ENCODE results near the gene RNASEH2A.

Gene RNASEH2A

DNA sequence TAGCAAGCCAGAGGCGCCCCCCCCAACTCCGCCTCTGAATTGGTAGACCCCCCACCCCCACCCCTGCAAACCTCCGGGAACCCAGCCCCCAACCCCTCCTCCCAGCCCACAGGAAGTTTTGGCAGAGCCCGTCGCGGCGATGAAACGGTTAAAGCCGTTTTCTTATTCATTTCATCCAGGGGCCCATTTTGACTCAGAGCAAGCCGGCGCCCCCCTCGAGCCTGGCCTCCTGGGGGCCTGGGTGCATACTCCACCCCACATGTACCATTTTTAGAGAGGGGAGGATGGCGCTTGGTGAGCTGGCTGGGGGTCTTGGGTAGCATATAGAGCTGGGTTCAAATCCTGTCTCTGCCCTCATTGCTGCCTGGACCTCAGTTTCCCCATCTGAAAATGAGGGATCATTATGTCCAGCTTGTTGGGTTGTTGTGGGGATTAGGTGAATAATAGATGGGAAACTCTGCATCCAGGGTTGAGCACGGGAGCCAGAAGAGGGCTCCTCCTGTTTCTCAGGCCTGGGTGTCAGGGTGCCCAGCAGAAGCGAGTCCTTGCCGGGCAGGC, 23.0 kb upstream of the RNASEH2A start:
- DNase-seq (ENCODE audit: low read depth), result no peak

DNA sequence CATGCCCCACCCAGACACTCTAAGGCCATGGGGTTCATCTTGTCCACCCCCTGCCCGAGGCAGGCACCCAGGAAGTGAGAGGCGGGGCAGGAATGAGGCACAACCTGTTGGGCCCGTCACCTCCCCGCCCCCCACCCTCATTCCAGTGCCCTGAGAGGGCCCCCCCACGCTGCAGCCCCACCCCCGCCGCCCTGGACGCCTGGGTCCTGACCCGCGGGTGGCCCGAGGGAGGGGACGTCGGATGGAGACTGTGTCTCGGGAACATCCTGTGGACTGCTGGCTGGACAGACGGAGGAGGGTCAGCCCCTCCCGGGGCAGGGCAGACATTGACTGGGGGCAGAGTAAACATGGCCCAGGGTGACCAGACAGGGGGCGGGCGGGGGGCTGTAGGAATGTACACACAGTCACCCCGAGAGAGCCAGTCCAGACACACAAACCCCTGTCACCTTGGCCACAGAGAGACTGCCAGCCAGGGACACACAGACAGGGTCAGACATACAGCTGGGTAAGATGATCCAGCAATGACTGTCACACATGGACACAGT, 22.5 kb upstream of the RNASEH2A start:
- no peak for DNase-seq (ENCODE audit: low read depth)

DNA sequence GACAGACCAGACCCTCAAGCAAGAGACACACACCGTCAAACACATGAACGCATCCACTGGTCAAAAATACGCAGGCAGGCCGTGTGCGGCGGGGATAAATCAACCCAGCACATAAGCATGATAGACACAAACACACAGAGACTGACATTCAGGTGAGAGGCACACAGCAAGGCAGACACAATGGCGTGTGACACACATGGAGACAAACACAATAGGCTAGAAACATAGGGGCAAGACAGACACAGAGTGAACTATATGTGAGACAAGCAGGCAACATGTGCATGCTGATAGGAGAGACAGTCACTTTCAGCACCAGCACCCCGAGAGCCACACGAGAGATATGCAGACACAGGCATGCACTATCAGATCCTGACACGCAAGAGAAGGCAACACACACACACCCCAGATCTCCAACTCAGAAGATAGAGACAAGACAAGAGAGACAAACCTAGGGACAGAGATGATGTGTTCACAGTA, 22.0 kb upstream of the RNASEH2A start:
- DNase-seq (ENCODE audit: low read depth), result no peak

DNA sequence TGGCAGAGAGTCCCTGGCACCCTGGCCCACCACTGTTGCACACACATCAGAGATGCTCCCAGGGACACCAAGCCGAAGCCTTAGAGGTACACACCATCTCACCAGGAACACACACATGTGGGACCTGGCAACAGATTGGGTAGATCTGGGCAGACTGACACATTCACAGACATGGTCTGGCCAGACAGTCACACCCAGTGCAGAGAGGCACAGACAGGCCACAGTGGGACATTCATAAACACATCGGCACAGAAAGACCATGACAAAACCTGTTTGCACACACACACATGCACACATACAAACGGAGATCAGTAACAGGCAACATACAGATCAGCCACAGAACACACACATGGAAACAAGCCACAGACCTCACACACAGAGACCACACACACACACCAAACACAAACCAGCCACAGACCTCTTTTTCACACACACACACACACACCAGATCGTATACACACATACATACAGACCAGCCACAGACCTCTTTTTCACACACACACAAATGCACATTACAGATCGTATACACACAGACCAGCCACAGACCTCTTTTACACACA, 21.4 kb upstream of the RNASEH2A start:
- DNase-seq (ENCODE audit: low read depth), result no peak

GRCh38 chr19:12785431-12786031, 20.9 kb upstream of the RNASEH2A start:
- DNase-seq (ENCODE audit: low read depth), result no peak

GRCh38 chr19:12786141-12786870, 20.1 kb upstream of the RNASEH2A start:
- no peak for DNase-seq (ENCODE audit: low read depth)

GRCh38 chr19:12786952-12787351, 19.4 kb upstream of the RNASEH2A start:
- no peak for DNase-seq (ENCODE audit: low read depth)

- no peak for DNase-seq (ENCODE audit: low read depth)
These were observed 18.9 kb upstream of the RNASEH2A start for GRCh38 chr19:12787458-12787857.

DNA sequence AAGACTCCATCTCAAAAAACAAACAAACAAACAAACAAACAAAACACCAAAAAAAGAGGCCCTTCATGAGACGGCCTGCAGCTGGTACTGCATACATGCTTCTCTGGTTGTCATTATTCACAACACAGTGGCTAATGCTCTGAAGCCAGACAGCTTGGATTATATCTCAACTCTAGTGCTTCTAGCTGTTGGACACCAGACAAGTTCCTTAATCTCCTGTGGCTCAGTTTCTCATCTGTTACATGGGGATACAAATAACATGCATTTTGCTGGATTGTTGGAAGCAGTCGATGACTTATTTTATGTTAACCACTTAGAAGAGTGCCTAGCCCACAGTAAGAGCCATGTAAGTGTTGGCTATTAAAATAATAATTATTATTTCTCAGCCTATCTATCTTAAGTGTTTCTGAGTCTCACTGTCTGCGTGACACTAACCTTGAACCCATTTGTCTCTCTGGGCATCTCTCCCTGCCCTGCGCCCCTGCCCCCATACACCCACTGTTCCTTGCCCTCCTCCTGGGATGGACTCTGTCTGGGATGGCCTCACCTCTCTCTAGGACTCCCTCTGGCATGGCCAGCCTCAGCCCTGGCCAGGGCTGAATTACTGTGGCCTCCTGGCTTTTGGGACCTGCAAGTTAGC, 18.2 kb upstream of the RNASEH2A start:
- no peak for DNase-seq (ENCODE audit: low read depth)

- peak; percentile 78 for DNase-seq (ENCODE audit: low read depth)
These were observed 17.7 kb upstream of the RNASEH2A start for GRCh38 chr19:12788682-12789097.

DNA sequence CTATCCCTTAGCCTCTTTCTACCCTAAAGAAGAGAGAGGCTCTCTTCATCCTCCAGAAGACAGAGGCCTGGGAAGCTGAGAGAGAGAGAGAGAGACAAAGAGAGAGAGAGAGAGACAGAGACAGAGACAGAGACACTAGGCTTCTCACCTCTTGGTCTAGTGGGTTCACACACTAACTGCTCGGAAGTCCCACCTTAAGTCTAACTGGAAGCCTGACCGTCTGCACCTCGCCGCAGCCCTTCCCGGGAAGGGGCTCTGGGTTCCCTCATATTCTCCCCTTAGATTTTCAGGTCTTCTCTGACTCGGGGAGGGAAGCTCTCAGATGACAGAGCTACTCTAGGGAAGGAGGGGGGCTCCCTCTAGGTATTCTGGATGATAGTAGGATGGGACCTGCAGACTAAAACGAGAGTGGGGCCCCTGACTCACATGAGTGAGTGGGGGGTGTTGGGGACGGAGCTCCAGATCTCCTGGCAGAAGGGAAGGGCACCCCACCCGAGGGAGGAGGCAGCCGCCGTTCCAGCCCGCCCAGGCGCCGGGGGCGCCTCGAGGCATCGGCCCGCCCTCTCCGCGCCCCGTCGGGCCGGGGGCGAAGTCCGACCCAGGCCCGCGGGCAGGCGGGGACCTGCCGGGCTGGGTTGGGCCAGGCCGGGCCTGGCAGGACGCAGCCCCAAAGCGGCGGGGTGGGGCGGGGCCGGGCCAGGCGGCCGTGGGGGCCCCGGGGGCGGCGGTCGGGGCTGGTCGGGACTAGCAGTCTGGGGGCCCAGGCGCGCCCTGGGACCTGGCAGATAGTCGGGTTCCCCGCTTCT, 17.1 kb upstream of the RNASEH2A start:
- DNase-seq (ENCODE audit: low read depth), result peak; percentile 36

DNA sequence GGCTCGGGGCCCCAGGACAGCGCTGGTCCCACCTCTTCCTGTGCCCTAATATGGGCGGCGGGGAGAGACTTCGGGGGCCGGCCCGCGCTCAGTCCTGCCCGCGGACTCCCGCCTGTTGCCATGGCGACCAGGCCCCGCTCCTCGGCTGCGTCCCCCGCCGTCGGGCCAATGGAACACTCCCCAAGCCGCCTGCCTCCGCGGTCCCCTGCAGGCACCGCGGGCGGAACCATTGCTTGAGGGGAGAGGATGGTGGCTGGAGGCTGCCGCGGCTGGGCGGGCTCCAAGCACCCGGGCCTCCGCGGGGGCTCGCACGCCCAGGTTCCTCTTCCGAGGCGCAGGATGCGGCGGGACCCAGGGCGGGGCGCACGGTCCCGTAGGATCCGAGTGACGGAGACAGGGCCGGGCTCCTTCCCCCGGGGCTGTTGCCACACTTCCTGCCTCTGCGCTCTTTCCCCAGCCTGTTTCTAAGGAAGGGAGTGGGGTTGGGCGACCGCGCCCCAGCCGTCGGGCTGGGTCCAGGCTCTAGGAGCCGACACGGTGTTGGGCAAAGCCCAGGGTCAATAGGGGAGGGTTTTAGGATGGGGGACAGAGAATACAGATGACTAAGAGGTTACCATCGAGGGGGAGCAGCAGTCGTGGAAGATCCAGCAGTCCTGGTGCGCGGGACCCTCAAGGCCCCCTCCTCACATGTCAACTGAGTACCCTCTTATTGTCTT, 16.3 kb upstream of the RNASEH2A start:
- peak; percentile 97 for DNase-seq (ENCODE audit: low read depth)

DNA sequence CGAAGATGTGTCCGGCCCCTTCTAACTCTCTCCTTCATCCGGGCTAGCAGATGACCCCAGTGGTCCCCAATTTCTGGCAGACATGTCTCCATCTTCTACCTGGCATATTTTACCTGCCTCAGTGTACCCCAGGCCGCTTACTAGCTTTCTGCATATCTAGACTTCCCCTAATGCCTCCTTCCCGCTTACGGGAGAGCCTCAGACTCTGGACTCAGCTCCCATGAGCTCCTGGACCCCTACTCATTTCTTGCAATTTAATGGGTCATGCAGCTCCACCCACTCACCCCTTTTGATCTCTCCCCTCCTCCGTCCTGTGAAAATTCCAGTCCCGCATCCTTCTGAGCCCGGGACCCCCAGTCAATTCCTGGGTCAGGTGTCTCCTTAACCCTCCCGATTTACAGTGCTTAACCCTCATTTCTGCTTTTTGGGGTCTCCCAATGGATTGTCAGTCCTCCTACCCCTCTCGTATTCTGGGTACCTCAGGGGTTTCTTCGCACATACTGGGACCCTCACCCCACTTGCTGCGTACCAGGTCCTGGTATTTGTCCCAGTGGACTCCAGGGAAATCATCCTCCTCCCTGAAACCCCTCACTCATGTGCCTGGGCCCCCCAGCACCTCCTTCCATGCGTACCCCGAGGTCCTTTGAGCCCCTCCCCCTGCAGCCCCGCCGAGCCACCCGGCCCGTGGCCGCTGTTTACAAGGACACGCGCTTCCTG, 15.6 kb upstream of the RNASEH2A start:
- no peak for DNase-seq (ENCODE audit: low read depth)

DNA sequence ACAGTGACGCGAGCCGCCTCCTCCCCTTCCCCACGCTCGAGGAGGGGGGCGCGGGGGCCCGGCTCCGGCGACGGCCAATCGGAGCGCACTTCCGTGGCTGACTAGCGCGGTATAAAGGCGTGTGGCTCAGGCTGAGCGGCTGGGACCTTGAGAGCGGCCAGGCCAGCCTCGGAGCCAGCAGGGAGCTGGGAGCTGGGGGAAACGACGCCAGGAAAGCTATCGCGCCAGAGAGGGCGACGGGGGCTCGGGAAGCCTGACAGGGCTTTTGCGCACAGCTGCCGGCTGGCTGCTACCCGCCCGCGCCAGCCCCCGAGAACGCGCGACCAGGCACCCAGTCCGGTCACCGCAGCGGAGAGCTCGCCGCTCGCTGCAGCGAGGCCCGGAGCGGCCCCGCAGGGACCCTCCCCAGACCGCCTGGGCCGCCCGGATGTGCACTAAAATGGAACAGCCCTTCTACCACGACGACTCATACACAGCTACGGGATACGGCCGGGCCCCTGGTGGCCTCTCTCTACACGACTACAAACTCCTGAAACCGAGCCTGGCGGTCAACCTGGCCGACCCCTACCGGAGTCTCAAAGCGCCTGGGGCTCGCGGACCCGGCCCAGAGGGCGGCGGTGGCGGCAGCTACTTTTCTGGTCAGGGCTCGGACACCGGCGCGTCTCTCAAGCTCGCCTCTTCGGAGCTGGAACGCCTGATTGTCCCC, 14.9 kb upstream of the RNASEH2A start, which contains the start of gene JUNB:
Gene JUNB, plus strand, starts transcription at position 142 of the 706 bp plus-strand sequence. Its CDS starts 286 bp downstream, at position 428.
- peak; percentile 97 for DNase-seq (ENCODE audit: low read depth)

GRCh38 chr19:12792051-12792852, 14.1 kb upstream of the RNASEH2A start:
- peak; percentile 53 for DNase-seq (ENCODE audit: low read depth)

DNA sequence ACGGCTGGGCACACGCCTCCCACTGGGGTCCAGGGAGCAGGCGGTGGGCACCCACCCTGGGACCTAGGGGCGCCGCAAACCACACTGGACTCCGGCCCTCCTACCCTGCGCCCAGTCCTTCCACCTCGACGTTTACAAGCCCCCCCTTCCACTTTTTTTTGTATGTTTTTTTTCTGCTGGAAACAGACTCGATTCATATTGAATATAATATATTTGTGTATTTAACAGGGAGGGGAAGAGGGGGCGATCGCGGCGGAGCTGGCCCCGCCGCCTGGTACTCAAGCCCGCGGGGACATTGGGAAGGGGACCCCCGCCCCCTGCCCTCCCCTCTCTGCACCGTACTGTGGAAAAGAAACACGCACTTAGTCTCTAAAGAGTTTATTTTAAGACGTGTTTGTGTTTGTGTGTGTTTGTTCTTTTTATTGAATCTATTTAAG, 13.5 kb upstream of the RNASEH2A start:
- DNase-seq (ENCODE audit: low read depth), result no peak

GRCh38 chr19:12793290-12794195, 12.8 kb upstream of the RNASEH2A start:
- peak; percentile 91 for DNase-seq (ENCODE audit: low read depth)
